Mammary epithelial cell (primary cell): Measurements from ENCODE around the gene MAML1.

Experiments
- CTCF ChIP-seq, 2 donors: IDR thresholded peaks in 1 of 2; conservative IDR thresholded peaks in 1 of 2; 2 replicates each; pipeline ENCODE4 v1.5.1; 2011 to 2012; ENCODE audit warnings: inconsistent platforms in 2 of 2, low read length in 2 of 2, mild to moderate bottlenecking in 2 of 2, control low read depth in 1 of 2, low read depth in 1 of 2; ENCODE audit not compliant: insufficient read depth in 1 of 2; ENCODE audit errors: extremely low read depth in 1 of 2
- EZH2 ChIP-seq: IDR thresholded peaks from 2 replicates; pipeline ENCODE4 v1.6.1; 2012; ENCODE audit warnings: low read length, inconsistent platforms, borderline replicate concordance

DNA sequence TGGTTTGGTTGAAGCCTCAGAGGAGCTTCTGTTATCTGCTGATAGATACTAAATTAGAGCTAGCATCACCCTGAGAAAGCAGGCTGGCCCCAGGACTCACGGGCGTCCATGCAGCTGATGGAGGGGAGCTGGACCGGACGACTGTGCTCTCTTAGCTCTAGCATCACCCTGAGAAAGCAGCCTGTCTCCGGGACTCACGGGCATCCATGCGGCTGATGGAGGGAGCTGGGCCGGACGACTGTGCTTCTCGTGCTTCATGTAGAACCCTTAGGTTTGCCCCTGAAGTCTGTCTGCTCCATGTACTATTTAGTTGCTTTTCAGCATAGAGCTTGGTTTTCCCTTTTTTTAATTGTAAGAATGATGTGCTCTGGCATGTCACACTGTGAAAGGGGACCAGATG lies 44.8 kb downstream of the MAML1 start:
- TF ChIP-seq CTCF (conservative IDR thresholded peaks at IDR 0.05 in 1 of 2, IDR thresholded peaks at IDR 0.05 in 1 of 2; ENCODE audit: extremely low read depth in 1 of 2, insufficient read depth in 1 of 2, low read depth in 1 of 2, low read length in 2 of 2) (no peak), EZH2 (no peak)
